AG08395 (cell line): ENCODE data around the gene CLIC4.
"Not testable (repeated sequence)": the region's sequence is repeated elsewhere in the genome, so short reads cannot be mapped to it uniquely, and the experiment has no call there.

Experiments used
- DNase-seq: peaks from one replicate; pipeline ENCODE4 v3.0.0; 2012; ENCODE audit warnings: mixed read lengths, low spot score

The CLIC4 gene

GRCh38 chr1:24720152-24720551 is 25.1 kb upstream of the CLIC4 start:
- peak; percentile 36 for DNase-seq

GRCh38 chr1:24721533-24721932 is 23.7 kb upstream of the CLIC4 start:
- DNase-seq: no peak

- not testable (repeated sequence) for DNase-seq
Measured at GRCh38 chr1:24722073-24723035, 22.9 kb upstream of the CLIC4 start.

GRCh38 chr1:24724345-24725208 is 20.7 kb upstream of the CLIC4 start:
- DNase-seq: peak; percentile 41

- no peak for DNase-seq
Measured at GRCh38 chr1:24725209-24725651, 20.0 kb upstream of the CLIC4 start.

GRCh38 chr1:24726741-24727140 is 18.5 kb upstream of the CLIC4 start:
- DNase-seq: no peak

- DNase-seq: peak; percentile 91
Measured at GRCh38 chr1:24727501-24728216, 17.6 kb upstream of the CLIC4 start.

GRCh38 chr1:24728982-24729381 is 16.3 kb upstream of the CLIC4 start:
- DNase-seq: no peak

- DNase-seq: no peak
Measured at GRCh38 chr1:24732186-24732885, 12.9 kb upstream of the CLIC4 start.

- not testable (repeated sequence) for DNase-seq
Measured at GRCh38 chr1:24733342-24733741, 11.9 kb upstream of the CLIC4 start.

- DNase-seq: no peak
Measured at GRCh38 chr1:24735156-24735508, 10.1 kb upstream of the CLIC4 start.

- DNase-seq: no peak
Measured at GRCh38 chr1:24735509-24736375, 9.5 kb upstream of the CLIC4 start.

GRCh38 chr1:24737368-24738117 is 7.7 kb upstream of the CLIC4 start:
- DNase-seq: no peak

- no peak for DNase-seq
Measured at GRCh38 chr1:24739241-24739640, 6.0 kb upstream of the CLIC4 start.

- no peak for DNase-seq
Measured at GRCh38 chr1:24742090-24742938, 2.9 kb upstream of the CLIC4 start.

GRCh38 chr1:24743404-24744211 is 1.6 kb upstream of the CLIC4 start:
- peak; percentile 46 for DNase-seq

- DNase-seq: no peak
Measured at GRCh38 chr1:24745711-24746413, 615 bp downstream of the CLIC4 start.
